ENCODE measurements around the gene TESK1.
"Not testable (repeated sequence)": the region's sequence is repeated elsewhere in the genome, so short reads cannot be mapped to it uniquely, and the experiment has no call there.

TESK1 gene

GRCh38 chr9:35629597-35629996, 24.5 kb downstream of the TESK1 start:
- no peak for DNase-seq (ENCODE audit: extremely low spot score)
- CTCF ChIA-PET: interaction anchor here (0.6 to 1.0 kb wide), 2 partner anchors 18 to 50 kb away, joined by 3 to 4 read pairs; no protein-coding TSS in a partner anchor
- POLR2A ChIA-PET: no interaction called here
- no peak for TF ChIP-seq TARDBP (IDR thresholded peaks at IDR 0.05)
- TF ChIP-seq SP1 (IDR thresholded peaks at IDR 0.05): no peak
- no peak for TF ChIP-seq CTBP1 (IDR thresholded peaks at IDR 0.05; ENCODE audit: borderline replicate concordance)
- no peak for TF ChIP-seq FOXA1 (IDR thresholded peaks at IDR 0.05)
- TF ChIP-seq ELF4 (IDR thresholded peaks at IDR 0.05): no peak
- no peak for TF ChIP-seq ARNT (IDR thresholded peaks at IDR 0.05)
- TF ChIP-seq HDGF (IDR thresholded peaks at IDR 0.05; ENCODE audit: borderline replicate concordance): no peak
- no peak for TF ChIP-seq FOXK2 (IDR thresholded peaks at IDR 0.05)
- TF ChIP-seq NFRKB (IDR thresholded peaks at IDR 0.05): no peak
- no peak for TF ChIP-seq FOXM1 (IDR thresholded peaks at IDR 0.05; ENCODE audit: borderline replicate concordance)
- TF ChIP-seq SUZ12 (IDR thresholded peaks at IDR 0.05): no peak
- no peak for TF ChIP-seq PKNOX1 (IDR thresholded peaks at IDR 0.05)

- ChIA-PET POLR2A (no interaction called here), CTCF (interaction anchor here (0.7 kb wide), 1 partner anchor 640 kb away, joined by 3 read pairs; no protein-coding TSS in a partner anchor)
- no peak for DNase-seq (ENCODE audit: extremely low spot score)
- TF ChIP-seq CTBP1 (IDR thresholded peaks at IDR 0.05; ENCODE audit: borderline replicate concordance): no peak
- TF ChIP-seq FOXA1 (IDR thresholded peaks at IDR 0.05): no peak
- no peak for TF ChIP-seq LEF1 (IDR thresholded peaks at IDR 0.05; ENCODE audit: borderline replicate concordance)
- TF ChIP-seq ARNT (IDR thresholded peaks at IDR 0.05): no peak
- TF ChIP-seq SUZ12 (IDR thresholded peaks at IDR 0.05): no peak
- TF ChIP-seq ZNF384 (IDR thresholded peaks at IDR 0.05): no peak
- no peak for TF ChIP-seq NFRKB (IDR thresholded peaks at IDR 0.05)
- no peak for TF ChIP-seq FOXM1 (IDR thresholded peaks at IDR 0.05; ENCODE audit: borderline replicate concordance)
- TF ChIP-seq BHLHE40 (IDR thresholded peaks at IDR 0.05; ENCODE audit: borderline replicate concordance): no peak
Observed at GRCh38 chr9:35635730-35636129, 30.7 kb downstream of the TESK1 start.

- ChIA-PET POLR2A (no interaction called here), CTCF (no interaction called here)
Observed at GRCh38 chr9:35636135-35636876, 31.2 kb downstream of the TESK1 start.

GRCh38 chr9:35636877-35637246, 31.8 kb downstream of the TESK1 start:
- CTCF ChIA-PET, POLR2A ChIA-PET: not testable (repeated sequence)

More at GRCh38 chr9:35636135-35636876, 31.2 kb downstream of the TESK1 start:
- no peak for DNase-seq (ENCODE audit: extremely low spot score)
- TF ChIP-seq ZNF384 (IDR thresholded peaks at IDR 0.05): no peak
- TF ChIP-seq FOXM1 (IDR thresholded peaks at IDR 0.05; ENCODE audit: borderline replicate concordance): no peak
- TF ChIP-seq ARNT (IDR thresholded peaks at IDR 0.05): no peak
- no peak for TF ChIP-seq CTBP1 (IDR thresholded peaks at IDR 0.05; ENCODE audit: borderline replicate concordance)
- TF ChIP-seq SUZ12 (IDR thresholded peaks at IDR 0.05): no peak
- no peak for TF ChIP-seq TARDBP (IDR thresholded peaks at IDR 0.05)
- no peak for TF ChIP-seq FOXA1 (IDR thresholded peaks at IDR 0.05)
- no peak for TF ChIP-seq ELF4 (IDR thresholded peaks at IDR 0.05)
- no peak for TF ChIP-seq PKNOX1 (IDR thresholded peaks at IDR 0.05)
- TF ChIP-seq LEF1 (IDR thresholded peaks at IDR 0.05; ENCODE audit: borderline replicate concordance): no peak
- no peak for TF ChIP-seq BHLHE40 (IDR thresholded peaks at IDR 0.05; ENCODE audit: borderline replicate concordance)
- TF ChIP-seq NFRKB (IDR thresholded peaks at IDR 0.05): no peak
- TF ChIP-seq FOXK2 (IDR thresholded peaks at IDR 0.05): no peak
- no peak for TF ChIP-seq SP1 (IDR thresholded peaks at IDR 0.05)
- TF ChIP-seq L3MBTL2 (conservative IDR thresholded peaks at IDR 0.05): no peak
- TF ChIP-seq HDGF (IDR thresholded peaks at IDR 0.05; ENCODE audit: borderline replicate concordance): no peak

GRCh38 chr9:35637427-35637955, 32.4 kb downstream of the TESK1 start:
- DNase-seq (ENCODE audit: extremely low spot score); CTCF ChIA-PET; POLR2A ChIA-PET: not testable (repeated sequence)

More at GRCh38 chr9:35636877-35637246, 31.8 kb downstream of the TESK1 start:
- DNase-seq (ENCODE audit: extremely low spot score): not testable (repeated sequence)

- POLR2A ChIA-PET; CTCF ChIA-PET; DNase-seq (ENCODE audit: extremely low spot score): not testable (repeated sequence)
Observed at GRCh38 chr9:35638751-35639150, 33.7 kb downstream of the TESK1 start.

GRCh38 chr9:35639225-35639624, 34.2 kb downstream of the TESK1 start:
- CTCF ChIA-PET; DNase-seq (ENCODE audit: extremely low spot score); POLR2A ChIA-PET: not testable (repeated sequence)

GRCh38 chr9:35639631-35640030, 34.6 kb downstream of the TESK1 start:
- ChIA-PET POLR2A (no interaction called here), CTCF (no interaction called here)
- TF ChIP-seq ZNF384 (IDR thresholded peaks at IDR 0.05): no peak
- TF ChIP-seq FOXK2 (IDR thresholded peaks at IDR 0.05): no peak
- TF ChIP-seq HDGF (IDR thresholded peaks at IDR 0.05; ENCODE audit: borderline replicate concordance): no peak
- no peak for TF ChIP-seq ARNT (IDR thresholded peaks at IDR 0.05)
- no peak for TF ChIP-seq L3MBTL2 (conservative IDR thresholded peaks at IDR 0.05)
- TF ChIP-seq FOXM1 (IDR thresholded peaks at IDR 0.05; ENCODE audit: borderline replicate concordance): no peak
- TF ChIP-seq SUZ12 (IDR thresholded peaks at IDR 0.05): no peak
- TF ChIP-seq ELF4 (IDR thresholded peaks at IDR 0.05): no peak
- TF ChIP-seq TARDBP (IDR thresholded peaks at IDR 0.05): no peak
- no peak for TF ChIP-seq BHLHE40 (IDR thresholded peaks at IDR 0.05; ENCODE audit: borderline replicate concordance)
- no peak for TF ChIP-seq CTBP1 (IDR thresholded peaks at IDR 0.05; ENCODE audit: borderline replicate concordance)
- TF ChIP-seq FOXA1 (IDR thresholded peaks at IDR 0.05): no peak
- no peak for DNase-seq (ENCODE audit: extremely low spot score)

GRCh38 chr9:35640431-35640830, 35.4 kb downstream of the TESK1 start:
- CTCF ChIA-PET; DNase-seq (ENCODE audit: extremely low spot score); POLR2A ChIA-PET: not testable (repeated sequence)

GRCh38 chr9:35641478-35641877, 36.4 kb downstream of the TESK1 start:
- DNase-seq (ENCODE audit: extremely low spot score); CTCF ChIA-PET; POLR2A ChIA-PET: not testable (repeated sequence)

Measured in HEK293T (cell line).